KG1 (cell line): ENCODE measurements around the gene TMOD2.

ENCODE experiments used
- DNase-seq: peaks from one replicate; lab custom pipeline; 2025; lab: John Stamatoyannopoulos, UW

TMOD2 gene

DNA sequence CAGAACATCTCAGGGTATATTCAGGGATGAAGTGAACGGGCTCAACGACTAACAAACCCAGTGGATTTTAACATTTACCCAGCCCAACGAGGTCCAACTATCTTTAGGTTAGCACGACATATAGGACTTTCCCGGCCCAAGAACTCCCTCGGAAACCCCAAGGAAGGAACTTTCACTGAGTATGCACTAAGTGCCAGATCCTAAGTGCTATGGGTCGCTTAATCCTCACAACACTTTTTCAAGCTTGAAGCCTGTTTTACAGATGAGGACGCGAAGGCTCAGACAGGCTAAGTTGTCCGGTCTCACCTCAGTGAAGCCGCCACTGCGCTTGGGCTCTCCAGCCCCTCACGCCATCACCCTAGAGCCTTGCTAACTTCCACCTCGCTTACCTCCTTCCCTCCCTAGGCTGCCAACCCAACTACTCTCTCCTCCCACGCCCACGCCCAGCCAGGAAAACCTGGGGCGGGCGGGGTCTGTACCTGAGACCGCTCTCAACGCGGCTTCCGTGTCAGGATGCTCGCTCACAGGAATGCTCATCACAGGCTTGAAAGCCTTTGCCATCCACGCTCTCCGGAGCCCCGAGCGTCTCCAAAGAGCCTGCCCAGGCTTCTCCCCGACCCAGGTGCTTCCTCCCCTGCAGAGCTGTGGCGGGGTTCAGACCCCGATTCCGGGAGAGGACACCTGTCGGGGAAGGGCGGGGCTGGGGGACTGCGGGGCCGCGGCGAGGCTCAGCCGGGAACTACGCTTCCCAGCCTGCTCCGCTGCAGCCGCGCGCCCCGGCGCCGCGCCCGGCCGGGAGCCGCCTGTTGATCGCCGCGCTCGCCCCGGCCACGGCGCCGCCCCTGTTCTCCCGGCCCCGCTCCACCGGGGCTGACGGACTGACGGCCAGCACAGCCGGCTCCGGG, at the start of gene TMOD2:
Gene TMOD2 (plus strand): TSS at position 806 of the 905 bp plus-strand sequence. CDS start 14,845 bp downstream, outside the sequence.
- no peak for DNase-seq

DNA sequence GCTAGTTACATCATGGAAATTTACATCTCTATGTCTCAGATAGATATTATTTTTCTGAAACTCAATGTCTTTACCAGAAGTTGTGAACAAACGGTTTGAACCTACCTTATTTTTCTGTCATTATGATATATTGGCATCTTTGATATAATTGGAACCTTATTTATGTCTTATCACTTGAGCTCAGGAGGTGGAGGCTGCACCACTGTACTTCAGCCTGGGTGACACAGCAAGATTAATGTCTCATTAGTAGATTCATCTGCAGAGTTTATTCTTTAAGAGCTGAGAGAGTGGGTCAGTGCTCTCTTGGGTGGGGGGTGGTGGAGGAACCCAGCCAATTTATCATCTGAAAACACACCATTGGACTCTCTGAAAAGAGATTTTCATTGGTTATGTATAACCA, 48.7 kb upstream of the TMOD2 start:
- no peak for DNase-seq

DNA sequence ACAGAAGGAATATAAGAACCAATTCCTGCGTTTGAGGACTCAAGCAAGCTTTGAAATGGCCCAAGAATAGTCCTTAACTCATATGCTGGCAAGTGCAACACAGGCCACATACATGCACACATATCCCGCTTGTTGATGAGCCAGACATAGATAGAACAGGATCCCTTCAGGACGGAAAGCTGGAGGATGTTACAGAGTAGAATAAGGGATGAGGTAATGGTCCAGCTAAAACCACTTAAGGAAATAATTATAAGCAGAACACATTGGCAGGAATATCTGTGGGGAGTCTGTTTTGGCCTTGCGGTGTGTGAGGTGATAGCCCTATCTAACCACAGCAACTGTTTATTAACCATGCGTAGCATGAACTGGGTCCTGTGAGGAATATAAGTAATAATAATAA, 45.1 kb upstream of the TMOD2 start:
- DNase-seq = no peak

DNA sequence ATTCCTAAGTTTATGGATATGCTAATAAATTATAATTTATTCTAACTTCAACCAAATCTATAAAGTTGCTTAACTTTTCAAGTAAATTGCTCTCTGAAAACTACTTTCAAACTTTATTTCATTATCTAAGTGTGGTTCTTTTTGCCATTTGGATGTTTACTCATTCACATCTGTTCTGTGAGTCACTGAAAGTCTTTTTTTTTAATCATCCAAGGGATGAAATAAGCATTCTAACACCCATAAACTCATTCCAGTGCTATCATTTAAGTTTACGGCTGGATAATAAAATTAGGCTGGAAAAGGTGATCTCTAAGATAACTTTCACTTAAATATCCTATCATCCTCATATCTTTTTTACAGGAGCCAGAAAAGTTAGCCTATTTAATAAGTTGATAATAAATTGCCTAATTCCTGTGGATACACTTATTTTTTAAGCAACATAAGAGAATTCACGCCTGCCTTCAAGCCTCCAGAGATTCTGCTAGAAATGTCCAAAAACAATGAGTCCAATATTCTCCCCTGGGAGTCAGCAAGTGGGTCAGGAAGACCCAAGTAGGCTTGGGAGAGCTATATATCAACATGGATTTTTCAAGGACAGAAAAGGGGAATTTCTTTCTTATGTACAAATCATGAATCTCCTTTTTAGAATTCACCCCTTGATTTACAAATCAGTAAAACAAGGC, 44.3 kb upstream of the TMOD2 start:
- no peak for DNase-seq

DNA sequence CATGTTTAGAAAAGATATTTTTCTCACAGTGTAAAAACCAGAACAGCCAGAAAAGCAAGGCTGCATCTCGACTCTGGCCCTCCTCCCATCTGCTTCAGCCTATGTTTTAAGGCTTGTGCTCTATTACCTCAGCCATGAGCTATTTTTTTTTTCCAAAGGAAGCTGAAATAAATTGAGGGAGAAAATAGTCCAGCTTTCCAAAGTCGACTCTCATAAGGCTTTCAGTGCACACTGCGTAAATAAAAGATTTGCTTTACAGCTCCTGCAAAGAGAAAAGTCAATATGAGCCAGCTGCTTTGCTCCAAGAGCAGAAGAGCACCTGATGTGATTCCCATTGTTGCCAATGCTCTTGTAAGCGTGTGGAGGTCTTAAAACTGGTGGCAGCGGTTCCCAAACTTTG, 43.4 kb upstream of the TMOD2 start:
- DNase-seq = no peak

DNA sequence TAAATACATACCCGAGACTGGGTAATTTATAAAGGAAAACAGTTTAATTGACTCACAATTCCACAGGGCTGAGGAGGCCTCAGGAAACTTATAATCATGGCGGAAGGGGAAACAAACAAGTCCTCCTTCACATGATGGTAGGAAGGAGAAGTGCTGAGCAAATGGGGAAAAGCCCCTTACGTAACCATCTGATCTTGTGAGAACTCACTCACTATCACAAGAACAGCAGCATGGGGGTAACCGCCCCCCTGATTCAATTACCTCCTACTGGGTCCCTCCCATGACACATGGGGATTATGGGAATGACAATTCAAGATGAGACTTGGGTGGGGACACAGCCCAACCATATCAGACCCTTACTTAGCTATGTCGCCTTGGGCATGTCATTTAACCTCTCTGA, 42.4 kb upstream of the TMOD2 start:
- DNase-seq = no peak

DNA sequence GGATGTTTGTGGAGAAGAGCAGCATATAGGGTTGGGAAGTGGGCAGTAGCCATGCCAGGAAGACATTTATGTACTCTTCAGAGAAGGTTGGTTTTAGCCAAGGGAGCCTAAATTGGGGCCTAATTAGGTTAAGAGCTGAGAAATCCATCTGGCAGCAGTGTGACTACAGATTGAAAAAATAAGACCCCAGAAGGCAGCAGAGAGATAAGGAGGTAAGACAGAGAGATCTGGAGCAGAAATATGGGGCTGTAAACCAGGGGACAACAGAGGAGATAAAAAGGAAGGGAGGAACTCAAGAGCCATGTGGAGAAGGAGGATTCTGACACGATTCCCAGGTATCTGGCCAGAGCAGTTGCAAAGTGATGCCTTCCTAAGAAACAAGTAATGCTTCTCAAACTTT, 37.2 kb upstream of the TMOD2 start:
- DNase-seq = no peak

DNA sequence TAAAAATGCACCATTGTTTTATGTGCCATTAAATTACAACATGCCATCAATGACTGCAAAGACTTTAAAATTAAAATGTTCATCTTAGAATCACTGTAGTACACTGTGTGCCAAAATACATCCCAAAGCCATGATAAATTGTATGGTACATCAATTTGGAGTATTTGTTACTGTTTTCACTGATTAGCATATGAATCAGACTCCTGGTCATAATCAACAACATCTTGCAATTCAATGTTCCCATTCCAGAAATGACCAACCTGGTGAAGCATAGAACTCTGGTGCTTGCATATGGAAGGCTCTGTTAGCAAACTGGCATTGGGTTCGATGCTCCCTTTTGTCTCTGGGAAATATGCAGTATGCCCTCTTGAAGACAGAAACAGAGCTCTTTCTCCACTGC, 36.5 kb upstream of the TMOD2 start:
- no peak for DNase-seq

DNA sequence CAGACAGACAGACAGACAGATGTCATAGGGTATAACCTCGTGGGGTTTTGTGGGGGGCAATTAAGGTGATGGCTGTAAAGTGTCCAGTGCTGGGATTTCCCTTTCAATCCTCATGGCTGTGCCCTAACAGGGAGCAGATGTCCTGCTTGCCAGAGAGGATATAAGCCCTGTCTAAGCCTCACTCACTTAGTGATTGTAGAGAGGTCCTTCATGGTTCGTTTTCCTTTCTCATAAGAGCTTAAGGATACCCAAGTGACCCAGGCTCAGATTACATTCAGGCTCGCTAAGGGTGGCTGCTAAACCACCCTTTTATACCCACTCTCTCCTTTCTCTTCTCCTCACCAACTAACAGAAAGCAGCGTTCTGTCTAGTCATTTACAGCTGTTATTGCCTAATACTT, 33.2 kb upstream of the TMOD2 start:
- no peak for DNase-seq

DNA sequence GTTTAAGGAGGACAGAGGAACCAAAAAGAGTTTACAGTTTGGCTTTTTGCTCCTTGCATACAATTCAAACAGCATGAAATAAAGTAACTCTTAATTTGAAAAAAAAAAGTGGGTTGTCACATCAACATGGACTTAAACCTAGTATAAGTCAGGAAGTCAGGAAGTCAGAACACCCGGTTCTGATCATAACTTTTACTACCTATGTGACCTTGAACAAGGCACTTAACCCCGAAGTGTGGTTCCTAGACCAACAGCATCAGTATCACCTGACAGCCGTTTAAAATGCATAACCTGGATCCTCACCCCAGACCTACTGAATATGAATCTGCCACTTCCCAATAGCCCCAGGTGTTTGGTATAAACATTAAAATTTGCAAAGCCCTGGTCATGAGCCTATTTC, 32.7 kb upstream of the TMOD2 start:
- no peak for DNase-seq

DNA sequence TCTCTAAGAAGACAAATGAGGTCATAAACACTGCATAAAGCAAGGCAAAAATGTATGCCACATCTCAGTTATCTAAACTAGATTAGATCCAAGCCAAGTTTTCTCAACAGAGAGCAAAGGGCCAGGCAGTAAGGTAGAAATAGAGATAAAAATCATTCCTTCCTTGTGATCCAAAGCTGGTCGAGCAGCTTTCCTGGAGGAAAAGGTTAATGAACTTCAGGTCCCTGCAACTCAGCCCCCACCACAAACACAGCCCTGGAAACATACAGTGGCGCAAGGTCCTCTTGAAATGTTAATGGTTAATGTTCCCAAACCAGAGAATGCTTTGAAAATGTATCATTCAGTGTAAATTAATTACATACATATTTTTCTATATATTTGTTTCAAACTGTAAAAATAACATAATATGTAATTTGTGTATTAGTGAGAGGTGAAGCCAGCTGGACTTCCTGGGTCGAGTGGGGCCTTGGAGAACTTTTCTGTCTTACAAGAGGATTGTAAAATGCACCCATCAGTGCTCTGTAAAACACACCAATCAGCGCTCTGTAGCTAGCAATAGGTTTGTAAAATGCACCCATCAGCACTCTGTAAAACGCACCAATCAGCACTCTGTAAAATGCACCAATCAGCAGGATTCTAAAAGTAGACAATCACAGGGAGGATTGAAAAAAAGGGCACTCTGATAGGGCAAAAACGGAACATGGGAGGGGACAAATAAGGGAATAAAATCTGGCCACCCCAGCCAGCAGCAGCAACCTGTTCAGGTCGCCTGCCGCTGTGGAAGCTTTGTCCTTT, 31.0 kb upstream of the TMOD2 start:
- no peak for DNase-seq

DNA sequence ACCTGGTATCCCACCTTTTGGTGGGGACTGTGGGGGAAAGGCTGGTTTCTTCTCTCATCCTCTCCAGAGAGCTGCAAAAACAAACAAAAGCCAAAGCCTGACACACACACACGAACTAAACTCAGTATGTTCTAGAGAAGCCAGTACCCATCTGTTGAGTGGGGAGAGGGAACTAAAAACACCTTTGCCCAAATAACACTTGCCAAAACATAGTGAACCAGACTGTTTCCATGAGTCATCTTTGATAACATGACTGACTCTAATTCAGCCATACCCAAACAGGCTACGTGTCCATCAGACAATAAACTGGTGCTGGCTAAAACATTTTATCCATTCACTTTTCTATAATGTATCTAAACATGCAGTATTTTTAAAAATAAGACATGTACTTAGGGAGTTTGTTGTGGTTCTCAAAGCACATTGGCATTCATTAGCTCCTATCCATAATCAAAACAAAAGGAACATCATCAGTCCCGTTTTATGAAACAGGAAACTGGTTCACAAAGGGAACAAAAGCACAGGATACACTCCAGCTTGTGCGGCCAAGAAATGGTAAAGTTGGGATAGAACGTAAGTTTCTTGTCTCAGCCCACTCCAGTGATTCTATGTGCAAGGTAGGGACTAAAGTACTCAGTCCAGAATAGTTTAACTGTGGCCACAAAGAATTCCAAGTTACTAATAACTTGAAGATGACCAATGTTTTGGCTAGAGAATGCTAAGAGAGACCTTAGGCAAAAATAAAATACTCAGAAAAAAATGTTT, 30.0 kb upstream of the TMOD2 start:
- DNase-seq = no peak

DNA sequence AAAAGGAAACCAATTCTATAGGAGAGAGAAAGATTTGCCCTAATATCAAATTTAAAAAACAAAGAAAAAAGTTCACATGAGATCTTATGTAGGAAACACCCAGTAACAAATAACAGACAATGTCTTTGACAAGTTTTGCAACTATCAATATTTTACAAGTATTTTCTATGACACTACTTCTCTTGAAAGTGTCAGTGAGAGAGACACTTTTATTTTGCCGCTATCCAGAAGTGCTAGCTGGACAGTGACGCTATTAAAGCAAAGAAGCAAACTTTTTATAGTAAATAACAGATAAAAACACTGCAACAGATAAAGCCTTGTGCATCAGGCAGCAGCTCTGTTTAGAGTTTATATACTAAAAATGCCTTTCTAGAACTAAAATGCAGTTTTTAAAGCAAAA, 27.2 kb upstream of the TMOD2 start:
- no peak for DNase-seq

DNA sequence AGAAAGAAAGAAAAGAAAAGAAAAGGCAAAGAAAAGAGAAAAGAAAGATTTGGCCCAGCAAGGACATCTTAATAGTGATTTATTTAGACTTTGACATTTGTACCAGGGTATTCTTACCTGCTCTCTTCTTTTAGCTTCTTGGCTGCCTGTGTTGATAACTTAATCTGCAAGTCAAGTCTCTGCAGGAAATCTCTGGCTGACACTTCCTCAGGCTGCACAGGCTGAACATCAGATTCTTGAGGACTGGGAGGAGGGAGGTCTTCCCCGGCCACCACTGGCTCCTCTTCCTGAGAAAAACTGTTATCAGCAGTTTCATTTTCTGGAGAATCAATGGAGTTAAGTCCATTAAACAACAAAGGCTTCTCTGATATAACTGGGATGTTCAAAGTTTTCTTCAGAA, 26.7 kb upstream of the TMOD2 start:
- DNase-seq = no peak

DNA sequence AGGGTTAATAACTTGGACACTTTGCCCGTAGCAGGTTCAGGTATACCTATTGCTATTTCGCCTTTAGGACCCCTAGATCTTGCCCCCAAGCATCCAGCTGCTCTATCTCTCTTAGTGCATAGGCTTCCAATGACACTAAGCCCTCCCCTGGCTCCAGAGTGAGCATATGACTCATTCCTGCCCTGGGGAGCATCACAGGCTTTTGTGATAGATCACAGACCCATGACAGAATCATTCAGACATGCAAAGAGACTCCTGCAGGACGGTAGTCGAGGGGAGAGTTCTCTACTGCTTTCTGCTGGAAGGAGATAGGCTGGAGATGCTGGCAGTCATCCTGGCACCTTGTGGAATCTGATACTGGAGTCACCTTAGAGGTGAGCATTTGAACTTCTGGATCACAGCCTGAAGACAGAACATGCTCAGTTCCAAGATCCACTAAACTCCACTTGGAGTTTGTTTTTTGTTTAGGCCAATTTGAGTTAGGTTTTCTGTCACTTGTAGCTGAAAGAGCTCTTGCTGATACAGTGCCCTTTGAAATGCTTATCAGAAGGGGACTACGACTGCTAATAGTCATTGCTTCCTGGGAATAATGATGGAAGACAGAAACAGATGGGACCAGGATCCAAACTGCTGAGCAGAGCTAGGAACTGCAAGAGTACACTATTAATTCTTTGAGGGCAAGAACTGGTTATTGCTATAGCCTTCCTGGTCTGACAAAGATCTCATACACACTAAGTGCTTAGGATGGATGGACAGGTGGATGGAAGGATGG, 24.9 kb upstream of the TMOD2 start:
- no peak for DNase-seq

DNA sequence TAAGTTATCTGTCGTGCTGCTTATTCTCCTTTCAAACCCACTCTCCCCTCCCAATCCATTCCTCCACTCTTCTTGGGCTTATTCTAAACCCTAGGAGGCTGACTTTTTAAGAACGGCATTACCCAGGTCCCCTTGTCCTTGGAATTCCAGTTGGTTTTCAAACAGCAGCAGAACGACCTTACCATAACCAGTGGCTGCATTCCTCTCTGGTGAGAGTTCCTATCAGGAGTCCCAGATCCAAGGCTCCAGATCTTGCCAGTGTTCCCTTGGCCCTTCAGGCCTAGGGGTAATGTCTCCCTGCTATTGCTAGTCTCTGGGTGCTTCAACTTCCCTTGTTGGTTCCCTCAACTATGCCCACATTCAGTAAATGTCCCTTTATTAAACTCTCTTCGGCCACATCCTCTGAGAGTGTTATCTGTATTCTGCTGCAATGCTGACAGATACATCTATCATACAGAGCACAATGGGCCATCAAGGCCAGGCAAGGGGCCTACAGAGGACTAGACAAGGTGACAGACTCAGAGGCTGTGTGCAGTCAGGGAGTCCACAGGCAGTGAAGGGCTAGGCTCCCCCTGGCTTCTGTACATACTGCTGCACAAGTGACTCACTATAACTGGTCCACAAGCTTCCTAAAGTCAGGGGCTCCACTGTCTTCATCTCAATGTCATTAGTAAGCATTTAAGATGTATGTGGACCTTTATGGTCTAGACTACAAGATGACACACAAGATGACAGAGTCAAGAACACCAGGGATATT, 24.1 kb upstream of the TMOD2 start:
- DNase-seq = no peak

DNA sequence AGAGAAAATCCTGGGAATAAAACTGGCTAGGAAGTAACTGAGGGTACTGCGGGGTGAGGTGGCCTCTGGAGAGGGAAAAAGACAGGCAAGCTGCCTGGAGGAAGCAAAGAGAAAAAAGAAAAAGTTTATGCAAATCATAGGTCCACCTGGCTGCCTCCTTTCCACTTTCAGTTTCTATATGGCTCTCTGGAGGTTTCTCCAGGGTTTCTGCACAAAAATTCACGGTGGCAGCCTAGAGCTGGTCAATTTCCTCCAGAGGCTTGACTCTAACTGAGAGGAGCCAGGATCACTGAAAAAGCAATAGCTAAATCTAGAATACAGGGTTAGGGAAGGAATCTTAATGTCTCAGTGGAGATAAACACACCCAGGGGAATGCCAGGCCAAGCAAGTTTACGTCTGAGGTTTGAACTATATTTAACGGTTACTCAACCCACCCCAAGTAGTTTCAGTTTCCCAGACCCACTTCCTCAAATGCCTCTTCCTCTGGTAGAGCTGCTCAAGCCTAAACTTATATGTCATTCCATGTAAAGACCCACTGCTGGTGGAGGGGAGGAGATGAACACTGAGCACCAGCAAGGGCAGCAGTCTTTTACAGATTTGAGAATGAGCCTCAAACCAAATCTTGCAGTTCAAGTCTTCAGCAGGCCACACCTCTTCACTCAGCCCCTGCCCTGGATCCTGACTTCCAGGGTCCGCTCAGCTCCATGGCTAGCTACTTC, 19.7 kb upstream of the TMOD2 start:
- DNase-seq = peak; percentile 87

DNA sequence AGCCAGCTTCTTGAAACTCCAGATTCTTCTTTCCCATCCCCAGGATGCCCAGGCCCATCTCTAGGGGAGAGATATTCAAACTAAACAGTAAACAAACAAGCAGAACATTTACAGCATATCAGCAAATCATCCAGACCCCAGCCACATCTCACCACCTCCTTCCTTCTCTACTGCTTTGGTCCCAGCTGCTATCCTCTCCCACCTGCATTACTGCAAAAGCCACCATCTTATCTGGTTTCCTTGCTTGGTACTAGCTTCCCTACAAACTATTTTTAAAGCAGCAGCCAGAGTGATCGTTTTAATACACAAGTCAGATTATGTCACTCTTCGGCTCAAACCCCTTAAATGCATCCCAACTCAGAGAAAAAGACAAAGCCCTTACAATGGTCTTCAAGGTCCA, 18.8 kb upstream of the TMOD2 start:
- DNase-seq = no peak

DNA sequence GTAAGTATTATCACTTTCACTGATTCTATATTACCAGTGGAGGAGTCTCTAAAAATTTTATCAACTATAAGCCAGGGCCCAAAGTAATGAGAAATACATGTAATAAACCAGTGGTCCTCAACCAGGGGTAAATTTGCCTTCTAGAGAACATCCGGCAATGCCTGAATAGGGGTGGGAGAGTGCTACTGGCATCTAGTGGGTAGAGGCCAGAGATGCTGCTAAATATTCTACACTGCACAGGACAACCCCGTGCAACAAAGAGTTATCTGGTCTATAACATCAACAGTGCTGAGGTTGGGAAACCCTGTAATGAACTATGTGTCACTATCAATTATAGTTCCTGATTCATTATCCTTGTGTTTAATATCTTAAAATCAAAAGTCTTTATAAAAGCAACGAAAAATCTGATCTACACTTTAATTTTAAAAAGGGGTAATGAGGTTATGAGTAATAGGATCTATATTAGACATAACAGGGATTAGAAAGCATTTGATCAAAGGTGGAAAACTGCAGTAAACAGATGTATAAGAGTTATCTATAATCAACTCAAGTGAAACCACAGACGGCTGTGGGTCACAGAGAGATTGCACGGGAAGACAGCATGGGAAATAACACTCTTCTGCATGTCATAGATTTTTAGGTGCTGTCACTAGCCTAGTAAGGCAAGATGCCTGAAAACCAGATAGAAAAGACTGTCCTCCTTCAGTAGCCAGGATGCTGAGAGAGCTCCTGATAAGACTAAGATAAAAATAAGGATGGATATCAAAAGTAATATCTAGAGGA, 16.0 kb upstream of the TMOD2 start:
- DNase-seq = no peak
